IMR-90 (cell line): Measurements from ENCODE around the gene FAM228B. TPM values are rescaled to one million over a fixed set of nuclear protein-coding genes. Genes with fewer than 3 reads are reported as not detected.

Source experiments
- ATAC-seq: fragments of 200-7000 bp; cut with Tn5 transposase; 2 replicates; pipeline ENCODE4 v1.9.1; 2020; ENCODE audit warnings: low read depth, mild to moderate bottlenecking, moderate library complexity
- BruUV-seq: library from RNA; stranded (reverse); fragments of 400-500 nt; replicated peaks from 2 replicates; lab custom pipeline; 2021; lab: Mats Ljungman, UMichigan
- CTCF ChIA-PET: fragments of 300-600 bp; formaldehyde crosslinking; extraction: SDS; loops from one replicate; lab custom pipeline; 2021; ENCODE audit warnings: antibody characterized with exemption; lab: Yijun Ruan, JAX
- POLR2A ChIA-PET: fragments of 300-600 bp; sonication (Branson Sonifier 250); formaldehyde crosslinking; loops from one replicate; lab custom pipeline; 2022; ENCODE audit warnings: antibody characterized with exemption; ENCODE audit not compliant: unreplicated experiment; lab: Charles Lee
- DNase-seq: peaks from one replicate; pipeline ENCODE4 v3.0.0; 2013
- H2AFZ ChIP-seq: replicated peaks from 2 replicates; pipeline ENCODE3; 2013; ENCODE audit warnings: low read length, mild to moderate bottlenecking; ENCODE audit not compliant: poor library complexity
- H2AK5ac ChIP-seq: 2 replicates; pipeline ENCODE4 v1.6.1; 2013; ENCODE audit warnings: low read depth, low read length, inconsistent platforms
- H2AK9ac ChIP-seq: replicated peaks from 2 replicates; pipeline ENCODE3; 2013; ENCODE audit warnings: mild to moderate bottlenecking, low read depth, low read length, moderate library complexity; ENCODE audit not compliant: poor library complexity
- H2BK120ac ChIP-seq: 2 replicates; pipeline ENCODE4 v1.6.1; 2013; ENCODE audit warnings: low read depth, low read length, inconsistent platforms
- H2BK15ac ChIP-seq: 3 replicates; pipeline ENCODE4 v1.6.1; 2013; ENCODE audit warnings: low read depth, low read length, inconsistent platforms
- H2BK20ac ChIP-seq: 2 replicates; pipeline ENCODE4 v1.6.1; 2013; ENCODE audit warnings: low read depth, mild to moderate bottlenecking, inconsistent platforms, low read length, moderate library complexity
- H2BK5ac ChIP-seq: 2 replicates; pipeline ENCODE4 v1.6.1; 2013; ENCODE audit warnings: mild to moderate bottlenecking, low read depth, low read length, inconsistent platforms; ENCODE audit not compliant: poor library complexity, severe bottlenecking
- H3K14ac ChIP-seq: replicated peaks from 2 replicates; pipeline ENCODE4 v1.6.1; 2013; ENCODE audit warnings: low read depth, low read length, inconsistent platforms
- H3K18ac ChIP-seq: 2 replicates; pipeline ENCODE4 v1.6.1; 2013; ENCODE audit warnings: low read depth, low read length, control low read depth
- H3K23ac ChIP-seq: 2 replicates; pipeline ENCODE4 v1.6.1; 2013; ENCODE audit warnings: low read depth, low read length, inconsistent platforms
- H3K27ac ChIP-seq: 2 replicates; pipeline ENCODE4 v1.5.1; 2013; ENCODE audit warnings: mild to moderate bottlenecking, control low read depth, low read length; ENCODE audit not compliant: insufficient read depth
- H3K27me3 ChIP-seq: 2 replicates; pipeline ENCODE4 v1.6.1; 2013; ENCODE audit warnings: low read length; ENCODE audit not compliant: control insufficient read depth, insufficient read depth
- H3K36me3 ChIP-seq: 2 replicates; pipeline ENCODE4 v1.6.1; 2013; ENCODE audit warnings: low read length, mixed read lengths; ENCODE audit not compliant: control insufficient read depth, insufficient read depth
- H3K4ac ChIP-seq: 2 replicates; pipeline ENCODE4 v1.6.1; 2013; ENCODE audit warnings: low read depth, low read length, inconsistent platforms
- H3K4me1 ChIP-seq: 2 replicates; pipeline ENCODE4 v1.6.1; 2013; ENCODE audit warnings: low read length, mixed read lengths; ENCODE audit not compliant: control insufficient read depth, insufficient read depth
- H3K4me2 ChIP-seq: 2 replicates; pipeline ENCODE4 v1.6.1; 2013; ENCODE audit warnings: low read depth, mild to moderate bottlenecking, control low read depth, low read length, moderate library complexity
- H3K4me3 ChIP-seq: 2 replicates; pipeline ENCODE4 v1.5.1; 2013; ENCODE audit warnings: low read depth, mild to moderate bottlenecking, control low read depth, low read length, moderate library complexity; ENCODE audit not compliant: insufficient read depth
- H3K56ac ChIP-seq: 2 replicates; pipeline ENCODE4 v1.6.1; 2013; ENCODE audit warnings: low read length, inconsistent platforms; ENCODE audit not compliant: insufficient read depth; ENCODE audit errors: extremely low read depth
- H3K79me1 ChIP-seq, 2 experiments: 2 replicates each; pipeline ENCODE4 v1.6.1; 2013; ENCODE audit warnings: low read length in 2 of 2, inconsistent platforms in 1 of 2, low read depth in 1 of 2
- H3K9ac ChIP-seq: 2 replicates; pipeline ENCODE4 v1.6.1; 2013; ENCODE audit warnings: low read depth, low read length, control low read depth
- H3K9me1 ChIP-seq: 2 replicates; pipeline ENCODE4 v1.6.1; 2013; ENCODE audit warnings: low read length, inconsistent platforms; ENCODE audit not compliant: insufficient read depth
- H3K9me3 ChIP-seq: 2 replicates; pipeline ENCODE4 v1.6.1; 2013; ENCODE audit warnings: low read length; ENCODE audit not compliant: control insufficient read depth, insufficient read depth
- H4K20me1 ChIP-seq: 2 replicates; pipeline ENCODE4 v1.6.1; 2013; ENCODE audit warnings: low read length, inconsistent platforms; ENCODE audit not compliant: insufficient read depth
- H4K5ac ChIP-seq: 2 replicates; pipeline ENCODE4 v1.6.1; 2013; ENCODE audit warnings: mild to moderate bottlenecking, low read depth, low read length, control low read depth
- H4K8ac ChIP-seq, 2 experiments: 2 replicates each; pipeline ENCODE4 v1.6.1; 2013; ENCODE audit warnings: low read depth in 2 of 2, low read length in 2 of 2, control low read depth in 1 of 2, inconsistent platforms in 1 of 2
- H4K91ac ChIP-seq: 2 replicates; pipeline ENCODE4 v1.6.1; 2013; ENCODE audit warnings: low read depth, low read length, inconsistent platforms; ENCODE audit not compliant: insufficient read depth
- CEBPB ChIP-seq: IDR thresholded peaks from 2 replicates; pipeline ENCODE4 v1.6.1; 2012; ENCODE audit warnings: low read depth, low read length, improper control_type of control experiment
- CHD1 ChIP-seq: IDR thresholded peaks from 2 replicates; pipeline ENCODE4 v1.6.1; 2012; ENCODE audit warnings: low read depth, low read length, improper control_type of control experiment
- CTCF ChIP-seq: conservative IDR thresholded peaks from 2 replicates; pipeline ENCODE4 v1.5.1; 2012; ENCODE audit warnings: mild to moderate bottlenecking, low read depth, low read length, improper control_type of control experiment
- ELK1 ChIP-seq: fragments of 150-350 bp; IDR thresholded peaks from 2 replicates; pipeline ENCODE4 v1.6.1; 2016; ENCODE audit warnings: low read depth, mild to moderate bottlenecking, low read length, moderate library complexity, borderline replicate concordance
- FOS ChIP-seq: fragments of 150-350 bp; IDR thresholded peaks from 2 replicates; pipeline ENCODE4 v1.6.1; 2016; ENCODE audit warnings: low read depth, low read length
- MAFK ChIP-seq: IDR thresholded peaks from 2 replicates; pipeline ENCODE4 v1.6.1; 2012; ENCODE audit warnings: low read depth, low read length, improper control_type of control experiment
- MAZ ChIP-seq: IDR thresholded peaks from 2 replicates; pipeline ENCODE4 v1.6.1; 2012; ENCODE audit warnings: low read depth, mild to moderate bottlenecking, low read length, improper control_type of control experiment, moderate library complexity, borderline replicate concordance
- MXI1 ChIP-seq: IDR thresholded peaks from 2 replicates; pipeline ENCODE4 v1.6.1; 2012; ENCODE audit warnings: low read depth, mild to moderate bottlenecking, low read length, moderate library complexity, borderline replicate concordance
- POLR2A ChIP-seq: IDR thresholded peaks from 2 replicates; pipeline ENCODE4 v1.6.1; 2012; ENCODE audit warnings: mild to moderate bottlenecking, low read depth, low read length
- RAD21 ChIP-seq: IDR thresholded peaks from 2 replicates; pipeline ENCODE4 v1.6.1; 2012; ENCODE audit warnings: low read length, improper control_type of control experiment
- RCOR1 ChIP-seq: IDR thresholded peaks from 2 replicates; pipeline ENCODE4 v1.6.1; 2012; ENCODE audit warnings: mild to moderate bottlenecking, low read length, improper control_type of control experiment; ENCODE audit not compliant: insufficient replicate concordance
- RFX5 ChIP-seq: IDR thresholded peaks from 2 replicates; pipeline ENCODE4 v1.8.0; 2012; ENCODE audit warnings: low read depth, mild to moderate bottlenecking, low read length, moderate library complexity
- USF2 ChIP-seq: fragments of 150-350 bp; IDR thresholded peaks from 2 replicates; pipeline ENCODE4 v1.6.1; 2017; ENCODE audit warnings: mild to moderate bottlenecking, antibody characterized with exemption, low read length, low read depth
- WGBS, 2 experiments: methylation state at CpG; one replicate each; pipeline versions ENCODE4 v1.1.5 to v1.1.7; 2013; ENCODE audit warnings: missing lambda C conversion rate in 2 of 2; ENCODE audit not compliant: insufficient read length in 1 of 2; ENCODE audit errors: extremely low coverage in 2 of 2; 5-methylcytosine and 5-hydroxymethylcytosine counted together
- dilution Hi-C: fragments of 300-500 bp; cut with HindIII; formaldehyde crosslinking; loops from one replicate; pipeline ENCODE4 v1.14.3; 2018; ENCODE audit warnings: low sequenced_read_pairs; ENCODE audit not compliant: unreplicated experiment
- in situ Hi-C: fragments of 300-500 bp; cut with MboI; formaldehyde crosslinking; loops from 3 replicates; pipeline ENCODE4 v1.14.3; 2019; ENCODE audit warnings: low sequenced_read_pairs, inconsistent platforms, mixed read lengths
- intact Hi-C: fragments of 100-400 bp; cut with micrococcal nuclease; formaldehyde crosslinking; loops from 2 replicates; pipeline ENCODE4 v1.10.0; 2022
- polyA plus RNA-seq, 3 experiments: library from polyadenylated mRNA; depleted of rRNA; stranded (reverse); fragments of >200 nt; gene quantifications; 2 replicates each; pipeline ENCODE4 v1.2.3, GENCODE V29; 2012; ENCODE audit warnings: low replicate concordance in 1 of 3
- total RNA-seq: library from RNA; depleted of rRNA; stranded (reverse); fragments of >200 nt; gene quantifications from 2 replicates; pipeline ENCODE4 v1.2.3, GENCODE V29; 2012

FAM228B gene
- total and polyA plus RNA-seq, 2 of the 4 experiments (the other 2 are of a cell fraction), result 2.0 to 2.9 TPM

- H4K5ac ChIP-seq, result no peak overlapping the region
- no peaks in the 10 kb centered on the region for H3K79me1 ChIP-seq
- TF ChIP-seq USF2 (no peak), MXI1 (no peak), MAZ (no peak), ELK1 (no peak), POLR2A (no peak), FOS (no peak), CHD1 (no peak), CTCF (no peak), RAD21 (no peak), RFX5 (no peak), RCOR1 (no peak), MAFK (no peak), CEBPB (no peak)
- ATAC-seq, result no peak
- no peak overlapping the region for H2BK15ac ChIP-seq
- H3K23ac ChIP-seq, result no peak overlapping the region
- H3K4me3 ChIP-seq, result no peak overlapping the region
- ChIA-PET POLR2A (no interaction called here), CTCF (no interaction called here)
- no peaks in the 10 kb centered on the region for H3K9me3 ChIP-seq
- H3K14ac ChIP-seq, result no peak overlapping the region
- H3K9ac ChIP-seq, result no peak overlapping the region
- no peak overlapping the region for H2BK20ac ChIP-seq
- no peak overlapping the region for H3K27ac ChIP-seq
- no TSS peak for BruUV-seq
- H3K4ac ChIP-seq, result no peak overlapping the region
- H2AK5ac ChIP-seq, result no peak overlapping the region
- no peak overlapping the region for H4K91ac ChIP-seq
- H2BK120ac ChIP-seq, result no peak overlapping the region
- in situ Hi-C loops, result no loop called here
- no peaks in the 10 kb centered on the region; the same call in 1 of the 2 replicates for H4K20me1 ChIP-seq
- no peak overlapping the region for H3K56ac ChIP-seq
- H3K9me1 ChIP-seq, result no peaks in the 10 kb centered on the region; the same call in 1 of the 2 replicates
- no peak overlapping the region for H2AFZ ChIP-seq
- intact Hi-C loops, result no loop called here
- H3K27me3 ChIP-seq, result no peaks in the 10 kb centered on the region
- no peaks in the 10 kb centered on the region for H3K4me1 ChIP-seq
- no peak overlapping the region for H2AK9ac ChIP-seq
- dilution Hi-C loops, result no loop called here
- WGBS, 2 experiments, result no CpG with 5 or more reads among the region's 3 CpGs
- H2BK5ac ChIP-seq, result no peak overlapping the region
- H3K18ac ChIP-seq, result no peak overlapping the region
- H3K36me3 ChIP-seq, result peaks cover 13% of the 10 kb centered on the region
- no peak overlapping the region for H3K4me2 ChIP-seq
- no peak for DNase-seq
- H4K8ac ChIP-seq, result no peak overlapping the region
Measured at GRCh38 chr2:24200799-24201198, 77.5 kb downstream of the FAM228B start.
